ENCODE results near the gene ATP2B2.
A peak's percentile ranks its signal among the peaks of the same experiment; 100 is the strongest.

Gene ATP2B2

DNA sequence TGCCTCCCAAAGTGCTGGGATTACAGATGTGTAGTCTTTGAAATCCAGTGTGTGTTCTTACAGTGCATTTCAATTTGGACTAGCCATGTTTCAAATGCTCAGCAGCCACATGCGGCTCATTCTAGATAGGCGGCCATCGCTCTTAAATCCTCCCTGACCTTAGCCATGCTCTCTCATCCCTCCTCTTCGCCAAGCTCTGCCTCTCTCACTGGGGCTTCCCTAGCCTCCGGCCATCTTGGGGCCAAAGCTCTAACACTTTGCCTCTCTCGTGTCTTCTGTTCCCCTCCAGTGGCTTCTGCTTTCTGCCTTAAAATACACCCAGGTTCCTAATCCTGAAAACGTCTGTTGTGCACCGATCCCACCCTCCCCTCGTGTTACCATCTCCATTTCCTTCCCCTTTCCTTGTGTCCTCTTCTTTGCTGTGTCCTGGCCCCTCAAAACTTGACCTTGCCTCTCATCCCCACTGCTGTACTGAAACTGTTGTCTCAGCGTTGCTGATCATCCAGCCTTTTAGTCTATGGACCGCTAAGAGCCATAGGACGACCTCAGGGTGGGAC, 211.3 kb downstream of the ATP2B2 start:
- no peak for DNase-seq (ENCODE audit: low read depth)

DNA sequence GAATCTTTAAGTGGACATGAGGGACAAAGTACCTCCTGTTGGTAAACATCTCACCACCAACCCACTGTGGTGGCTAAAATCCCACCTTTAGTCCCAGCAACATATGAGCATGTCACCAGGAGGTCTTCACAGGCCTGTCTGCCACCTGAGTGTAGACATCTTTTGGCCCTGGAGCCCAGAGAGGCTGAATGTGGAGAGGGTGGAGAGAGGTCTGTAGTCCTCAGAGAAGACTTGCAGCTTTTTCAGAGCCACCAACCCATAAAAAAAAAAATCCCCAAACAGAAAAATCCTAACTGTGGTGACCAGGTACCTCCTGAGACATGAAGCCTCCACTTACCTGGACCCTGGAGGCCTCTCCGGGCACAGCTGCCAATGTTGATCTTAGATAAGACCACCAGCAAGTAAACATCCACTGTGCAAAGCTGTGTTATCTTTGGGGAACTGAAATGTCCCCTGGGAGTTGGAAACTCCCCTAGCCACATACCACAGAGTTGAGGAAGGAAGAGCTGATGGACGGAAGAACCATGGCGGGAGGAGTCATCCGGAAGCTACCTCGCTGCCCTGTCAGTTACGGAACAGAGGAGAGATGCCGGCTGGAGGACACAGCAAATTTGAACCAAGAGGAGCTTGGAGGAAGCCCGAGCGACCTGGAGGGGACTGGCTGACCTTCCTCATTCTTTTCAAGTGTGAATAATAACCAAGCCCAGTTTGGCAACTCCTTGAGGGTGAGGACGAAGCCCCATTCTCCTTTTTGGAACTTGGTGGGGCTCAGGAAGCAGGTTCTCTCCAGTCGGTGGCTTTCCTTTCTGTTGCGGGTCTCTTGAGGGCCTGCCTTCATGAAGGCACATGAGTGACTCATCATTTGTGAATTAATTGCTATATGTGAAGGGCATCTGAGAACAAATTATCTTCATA, 212.6 kb downstream of the ATP2B2 start, which contains the start of gene GHRL:
GHRL (minus strand) TSS at position 443 of the 915 bp plus-strand sequence. CDS start 2,767 bp downstream, outside the sequence.
- no peak for DNase-seq (ENCODE audit: low read depth)

DNA sequence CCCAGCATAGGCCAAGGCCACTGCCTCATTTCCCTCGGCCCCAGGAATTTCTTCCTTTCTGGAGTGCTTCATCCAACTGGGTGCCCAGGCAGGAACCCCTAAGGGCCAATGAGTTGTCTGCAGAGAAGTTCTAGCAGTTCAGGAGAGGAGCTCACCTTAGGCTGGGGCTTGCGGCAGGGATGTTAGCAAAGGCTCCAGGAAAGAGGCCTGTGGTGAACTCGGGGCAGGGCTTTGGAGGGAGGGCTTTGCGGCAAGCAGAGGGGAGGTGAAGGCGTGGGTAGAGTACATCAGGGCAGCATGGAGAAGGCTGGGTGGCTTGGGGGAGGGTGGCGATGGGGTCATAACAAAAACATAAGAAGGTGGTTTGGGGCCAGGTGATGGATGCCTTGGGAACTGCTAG, 213.7 kb downstream of the ATP2B2 start:
- no peak for DNase-seq (ENCODE audit: low read depth)

DNA sequence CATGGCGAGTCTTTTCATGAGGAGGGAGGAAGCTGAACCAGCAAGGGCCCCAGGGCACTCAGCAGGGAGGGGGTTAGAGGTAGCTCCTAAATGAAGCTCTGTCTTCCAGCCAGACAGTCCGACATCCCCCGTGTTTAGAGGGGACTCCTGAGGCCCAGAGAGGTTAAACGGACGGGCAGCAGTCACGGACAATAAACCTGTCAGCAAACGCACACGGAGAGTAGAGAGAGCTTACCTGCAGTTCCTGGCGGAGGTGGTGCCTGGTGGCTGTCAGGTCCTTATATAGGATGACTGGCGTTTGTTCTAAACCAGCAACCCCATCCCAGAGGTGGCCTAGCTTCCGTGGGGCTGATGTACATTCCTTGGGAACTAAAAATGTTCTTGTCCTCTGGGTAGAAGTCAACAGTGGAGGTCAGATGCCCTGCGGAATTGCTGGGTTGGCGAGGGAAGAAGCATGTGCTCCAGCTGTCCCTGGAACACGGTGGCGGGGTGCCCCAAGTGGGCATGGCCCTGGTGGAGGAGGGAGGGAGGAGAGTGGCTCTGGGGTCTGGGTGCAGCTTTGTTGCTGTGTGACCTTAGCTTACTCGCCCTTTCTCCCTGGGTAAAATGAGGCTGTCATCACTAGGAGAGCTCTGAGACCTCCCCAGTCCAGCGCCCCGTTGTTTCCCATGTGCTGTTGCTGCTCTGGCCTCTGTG, 214.8 kb downstream of the ATP2B2 start:
- DNase-seq (ENCODE audit: low read depth): no peak

DNA sequence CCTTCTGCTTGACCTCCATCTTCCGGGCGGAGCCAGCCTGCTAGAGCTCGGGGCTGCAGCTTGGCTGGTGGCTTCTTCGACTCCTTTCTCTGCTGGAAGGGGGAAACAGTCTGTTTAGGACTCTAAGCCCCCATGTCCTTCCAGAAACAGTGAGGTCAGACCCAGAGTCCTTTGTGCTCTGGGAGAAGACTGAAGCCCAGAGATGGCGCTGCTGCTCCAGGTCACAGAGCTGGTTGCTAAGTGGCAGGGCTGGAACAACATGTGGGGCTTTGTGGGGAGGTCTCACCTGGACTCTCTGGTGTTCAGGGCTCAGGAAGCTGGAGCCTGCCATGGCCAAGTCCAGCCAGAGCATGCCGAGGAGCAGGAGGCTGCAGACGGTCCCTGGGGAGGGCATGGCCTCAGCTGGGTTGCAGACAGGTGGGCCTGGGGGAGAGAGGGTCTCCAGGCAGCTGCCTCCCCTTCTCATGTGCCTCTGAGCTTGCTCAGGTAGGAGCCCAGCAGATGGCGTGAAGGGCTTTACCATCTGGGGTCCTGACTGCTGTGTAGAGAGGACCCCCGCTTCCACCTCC, 215.5 kb downstream of the ATP2B2 start:
- no peak for DNase-seq (ENCODE audit: low read depth)

DNA sequence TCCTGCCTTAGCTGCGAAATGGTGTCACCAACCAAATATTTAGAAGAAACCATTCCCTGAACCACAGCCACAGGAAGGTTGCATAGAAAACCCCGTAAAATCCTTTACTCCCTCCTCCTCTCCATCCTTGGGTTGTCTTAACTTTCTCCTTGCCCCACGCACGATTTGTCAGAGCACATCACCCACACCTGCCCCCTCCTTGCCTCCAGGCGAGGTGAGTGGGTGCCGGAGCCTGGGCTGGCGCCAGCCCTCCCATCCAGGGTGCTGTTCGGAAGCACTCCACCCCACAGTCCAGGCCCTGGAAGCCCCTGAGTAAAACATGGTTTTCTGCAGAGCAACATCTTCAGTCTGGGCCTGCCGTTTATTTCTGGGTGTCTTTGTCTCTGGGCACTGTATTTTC, 216.3 kb downstream of the ATP2B2 start:
- no peak for DNase-seq (ENCODE audit: low read depth)

DNA sequence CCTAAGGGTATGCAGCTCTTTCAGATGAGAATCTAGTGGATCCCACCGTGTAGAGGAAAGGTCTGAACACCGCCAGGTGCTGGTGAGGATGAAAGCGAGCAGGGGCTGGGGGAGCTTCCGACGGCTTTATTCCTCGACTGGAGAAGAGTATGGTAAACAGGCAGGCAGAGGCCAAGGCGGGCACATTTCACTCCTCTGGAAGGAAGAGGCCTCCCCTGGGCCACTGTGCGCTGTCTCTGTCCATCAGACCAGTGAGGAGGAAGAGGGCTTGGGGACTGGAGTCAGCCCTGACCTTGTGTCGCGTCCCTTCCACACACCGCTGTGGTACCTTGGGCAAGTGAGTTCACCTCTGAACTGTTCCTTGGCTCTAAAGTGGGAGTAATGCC, 216.8 kb downstream of the ATP2B2 start:
- DNase-seq (ENCODE audit: low read depth): no peak

DNA sequence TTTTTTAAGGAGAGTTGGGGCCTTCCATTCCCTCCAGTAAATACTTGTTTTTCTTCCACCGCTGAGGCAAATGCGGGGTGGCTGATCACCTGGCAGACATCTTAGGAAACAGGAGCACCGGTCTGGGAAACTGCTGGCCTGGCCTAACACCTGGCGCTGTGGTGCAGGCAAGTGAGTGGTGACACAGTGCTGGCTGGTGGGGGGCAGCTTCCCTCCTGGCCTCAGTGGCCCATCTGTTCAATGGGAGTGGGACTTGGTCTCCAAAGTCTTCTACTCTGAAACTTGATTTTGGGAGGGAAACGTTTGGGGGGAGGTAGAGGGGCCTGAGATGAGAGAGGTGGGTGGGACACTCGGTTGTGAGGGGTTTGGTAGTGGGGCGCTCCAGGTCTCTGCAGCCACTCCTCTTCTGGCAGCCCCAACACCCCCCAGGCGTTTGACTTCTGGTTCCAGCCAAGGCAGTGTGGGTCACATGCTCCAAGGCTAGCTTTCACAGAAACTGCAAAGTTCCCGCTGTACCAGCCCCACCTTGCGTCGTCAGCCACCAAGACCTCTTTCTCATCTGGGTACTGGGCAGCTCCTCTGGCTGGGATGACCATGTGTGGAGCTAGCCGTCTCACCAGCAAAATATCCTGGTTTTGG, 217.3 kb downstream of the ATP2B2 start:
- DNase-seq (ENCODE audit: low read depth): no peak

DNA sequence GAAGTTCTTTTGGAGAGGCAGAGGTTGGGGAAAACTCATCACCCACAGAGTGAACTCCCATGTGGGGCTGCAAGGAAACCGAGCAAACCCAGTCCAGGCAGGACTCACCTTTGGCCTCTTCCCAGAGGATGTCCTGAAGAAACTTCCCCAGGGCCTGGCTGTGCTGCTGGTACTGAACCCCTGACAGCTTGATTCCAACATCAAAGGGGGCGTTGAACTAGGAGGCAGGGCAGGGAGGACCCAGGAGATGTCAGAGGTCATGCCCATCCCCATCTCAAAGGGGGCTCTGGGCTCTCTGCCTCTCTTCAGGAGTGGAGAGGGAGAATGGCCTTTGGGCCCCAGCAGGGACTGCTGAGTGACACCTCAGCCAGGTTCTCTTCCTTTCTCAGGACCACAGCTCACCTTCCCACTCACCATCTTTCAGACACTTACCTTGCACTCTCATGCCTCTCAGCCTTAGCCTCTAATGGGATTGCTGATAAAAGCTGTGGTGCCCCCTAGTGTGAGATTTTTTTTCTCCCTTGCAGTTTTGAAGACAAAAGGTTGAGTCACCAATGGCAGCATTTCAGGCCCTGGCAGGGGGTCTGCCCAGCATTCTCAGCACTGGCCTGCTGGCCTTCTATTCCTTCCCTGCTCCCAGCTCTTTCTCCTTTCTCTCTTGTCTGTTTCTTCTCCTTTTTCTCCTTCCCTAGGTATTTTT, 218.6 kb downstream of the ATP2B2 start:
- peak; percentile 49 for DNase-seq (ENCODE audit: low read depth)

DNA sequence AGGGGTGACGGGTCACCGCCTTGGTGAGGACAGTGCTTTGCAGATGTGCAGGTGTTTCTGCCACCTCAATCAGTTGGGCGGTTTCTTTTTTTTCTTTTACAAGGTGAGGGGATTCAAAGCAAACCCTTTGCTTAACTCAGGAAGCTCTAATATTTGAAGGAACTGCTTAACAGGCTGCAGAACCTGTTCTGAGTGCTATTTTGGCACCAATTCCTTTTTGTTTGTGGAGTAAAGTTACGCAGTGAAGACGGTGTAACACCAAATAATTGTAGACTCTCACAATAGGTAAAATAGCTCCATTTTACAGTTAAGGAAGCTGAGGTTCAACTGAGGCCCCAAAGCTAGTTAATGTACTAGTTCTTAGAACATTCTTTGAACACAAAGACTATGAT, 219.3 kb downstream of the ATP2B2 start:
- no peak for DNase-seq (ENCODE audit: low read depth)

DNA sequence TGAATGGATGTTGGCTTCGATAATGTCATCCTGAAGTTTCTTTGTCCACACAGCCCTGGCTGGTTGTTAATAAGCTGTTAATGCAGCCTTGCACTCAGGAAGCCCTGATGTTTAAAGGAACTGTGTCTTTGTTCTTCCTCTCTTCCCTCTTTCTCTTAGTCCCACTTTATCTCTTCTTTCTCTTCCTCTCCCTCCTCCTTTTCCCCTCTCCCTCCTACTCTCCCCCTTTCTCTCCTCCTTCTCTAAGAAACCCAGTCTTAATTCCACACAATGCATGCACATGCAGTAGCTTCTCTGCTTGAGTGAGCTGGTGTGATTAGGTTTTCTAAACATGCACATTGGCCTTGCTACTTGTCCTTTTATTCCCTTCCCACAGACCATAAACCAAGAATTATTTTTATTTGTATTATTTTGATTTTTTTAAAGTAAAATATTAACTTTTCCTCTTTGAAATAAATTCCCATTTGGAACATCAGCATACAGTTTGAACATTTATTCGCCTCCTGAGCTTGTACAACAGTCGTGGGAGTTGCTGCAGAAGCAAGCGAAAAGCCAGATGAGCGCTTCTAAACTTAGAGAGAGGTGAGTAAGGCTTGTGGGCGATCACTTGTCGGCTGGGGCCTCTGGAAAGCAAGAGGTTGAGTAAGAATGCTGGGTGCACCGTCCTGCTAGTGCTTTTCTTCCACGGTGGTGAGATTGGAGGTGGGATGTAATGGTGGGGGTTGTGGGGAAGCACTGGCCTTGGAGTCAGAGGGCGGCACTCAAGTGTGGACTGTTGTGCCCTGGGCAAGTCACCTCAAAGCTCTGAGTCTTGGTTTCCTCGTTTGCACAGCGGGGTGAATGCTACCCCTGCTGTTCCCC, 219.9 kb downstream of the ATP2B2 start:
- no peak for DNase-seq (ENCODE audit: low read depth)

DNA sequence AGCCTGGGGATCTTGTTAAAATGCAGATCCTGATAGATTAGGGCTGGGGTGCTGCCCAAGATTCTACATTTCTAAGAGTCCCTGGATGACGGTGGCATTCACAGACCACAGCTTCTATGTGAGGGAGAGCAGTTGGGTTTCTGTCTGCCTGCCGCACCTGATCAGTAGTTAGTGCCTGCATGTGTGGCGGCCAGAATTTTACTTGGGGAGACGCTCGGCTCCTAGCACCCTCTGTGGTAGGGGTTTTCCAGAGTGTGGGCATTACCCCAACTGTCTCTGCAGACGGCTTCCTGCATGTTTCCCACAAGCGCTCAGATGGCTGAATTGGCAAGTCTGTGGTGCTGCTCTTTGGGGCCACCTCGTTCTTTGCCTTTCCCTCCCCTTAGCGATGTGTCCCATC, 220.9 kb downstream of the ATP2B2 start:
- DNase-seq (ENCODE audit: low read depth): no peak

DNA sequence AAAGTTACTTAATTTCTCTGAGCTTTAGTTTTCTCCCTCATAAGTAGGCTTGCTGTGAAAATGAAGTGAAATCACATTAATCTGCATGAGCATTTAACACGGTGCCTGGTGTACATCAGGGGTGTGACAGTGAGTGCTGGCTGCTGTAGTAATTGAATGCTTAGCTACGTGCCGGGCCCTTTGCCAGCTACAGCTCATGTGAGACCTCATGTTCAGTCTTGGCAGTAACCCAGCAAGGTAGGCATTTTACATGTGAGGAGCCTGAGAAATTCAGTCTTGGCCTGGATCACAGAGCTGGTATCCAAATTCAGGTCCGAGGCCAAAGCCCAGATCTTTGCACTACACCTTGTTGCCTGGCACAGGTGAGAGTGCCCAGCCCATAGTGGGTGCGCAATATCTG, 221.7 kb downstream of the ATP2B2 start:
- DNase-seq (ENCODE audit: low read depth): no peak

DNA sequence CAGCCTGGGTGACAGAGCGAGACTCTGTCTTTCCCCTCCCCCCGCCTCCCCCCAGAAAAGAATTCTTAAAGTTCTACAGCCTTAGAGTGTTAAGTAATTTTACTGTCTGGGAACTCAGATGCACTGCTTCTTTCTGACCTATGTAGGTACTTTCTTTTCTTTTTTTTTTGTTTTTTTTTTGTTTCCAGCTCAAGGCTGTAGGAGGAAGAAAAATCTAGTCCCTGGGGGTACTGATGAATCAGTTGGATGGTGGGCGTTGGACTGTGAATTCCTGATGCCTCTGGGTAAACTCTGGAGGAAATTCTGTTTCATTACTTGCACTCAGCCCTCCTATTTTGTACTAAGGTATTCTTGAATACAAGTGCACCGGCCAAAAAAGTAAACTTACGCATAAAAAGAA, 223.4 kb downstream of the ATP2B2 start:
- peak; percentile 74 for DNase-seq (ENCODE audit: low read depth)

DNA sequence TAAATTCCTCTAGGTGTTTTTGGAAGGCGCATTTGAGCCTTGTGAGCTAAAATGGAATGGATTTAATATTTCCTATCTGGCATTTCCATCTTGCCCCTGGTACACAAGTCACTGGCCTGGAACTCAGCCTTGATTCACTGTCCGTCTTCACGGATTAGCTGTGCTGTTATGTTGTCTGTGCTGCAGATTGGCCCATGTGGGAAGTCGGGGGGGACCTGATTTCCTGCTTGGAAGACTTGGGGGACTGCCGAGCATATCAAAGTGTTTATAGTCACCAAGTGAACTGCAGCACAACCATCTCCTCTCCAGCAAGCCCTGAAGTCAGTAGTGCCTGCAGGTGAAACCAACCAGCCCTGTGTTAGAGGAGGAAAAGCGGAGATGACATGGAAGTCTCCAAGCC, 224.8 kb downstream of the ATP2B2 start:
- DNase-seq (ENCODE audit: low read depth): no peak

DNA sequence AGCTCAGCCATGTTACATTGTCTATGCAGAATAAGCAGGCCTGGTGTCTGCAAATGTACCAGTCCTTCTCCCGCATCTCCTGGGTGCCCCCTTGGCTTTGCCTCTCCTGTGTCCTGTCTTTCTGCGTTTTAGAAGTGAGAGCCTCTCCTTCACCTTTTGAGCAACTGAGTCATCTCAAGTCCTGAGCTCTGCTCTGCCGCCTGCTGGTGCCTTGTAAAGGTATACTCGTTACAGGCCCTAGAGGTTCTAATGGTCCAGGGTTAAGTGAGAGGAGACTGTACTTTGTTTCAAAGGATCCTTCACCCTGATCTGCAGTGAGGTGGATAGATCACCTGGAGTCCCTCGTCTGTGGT, 225.2 kb downstream of the ATP2B2 start:
- DNase-seq (ENCODE audit: low read depth): no peak

DNA sequence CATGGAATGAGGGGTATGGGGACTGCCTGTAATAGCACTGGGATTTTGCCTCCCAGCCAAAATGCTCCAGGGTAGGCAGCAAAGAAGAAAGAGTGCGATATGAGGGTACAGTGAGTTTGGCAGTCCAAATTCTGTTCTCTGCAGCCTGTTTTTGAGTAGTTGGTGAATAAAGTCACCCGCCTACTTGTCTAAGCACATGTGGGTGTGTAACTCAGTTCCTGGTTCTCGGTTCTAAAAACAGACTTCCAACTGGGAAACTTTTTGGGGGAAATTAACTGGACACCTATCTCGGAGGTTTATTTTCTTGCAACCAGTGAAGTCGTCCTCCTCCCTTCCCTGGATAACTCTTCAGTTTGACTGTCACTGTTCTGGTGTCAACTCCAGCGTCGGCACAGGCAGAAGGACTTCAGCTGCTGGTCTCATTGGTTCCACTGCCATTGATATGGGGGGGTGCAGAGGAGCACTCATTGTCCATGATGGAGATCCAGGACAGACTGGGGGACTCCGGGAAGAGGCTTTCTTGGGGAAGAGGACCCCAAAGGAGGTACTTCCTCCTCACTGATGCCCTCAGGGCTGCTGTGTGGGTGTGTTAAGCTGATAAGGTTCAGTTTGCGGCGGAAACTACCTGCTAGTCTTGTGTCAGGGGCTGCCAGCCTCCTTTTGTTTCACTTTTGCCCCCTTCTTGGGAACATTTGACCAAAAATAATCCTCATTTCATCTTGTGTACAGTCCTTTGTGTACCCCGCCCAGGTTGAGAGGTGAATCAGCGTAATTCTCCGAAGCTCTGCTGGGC, 225.8 kb downstream of the ATP2B2 start:
- no peak for DNase-seq (ENCODE audit: low read depth)

DNA sequence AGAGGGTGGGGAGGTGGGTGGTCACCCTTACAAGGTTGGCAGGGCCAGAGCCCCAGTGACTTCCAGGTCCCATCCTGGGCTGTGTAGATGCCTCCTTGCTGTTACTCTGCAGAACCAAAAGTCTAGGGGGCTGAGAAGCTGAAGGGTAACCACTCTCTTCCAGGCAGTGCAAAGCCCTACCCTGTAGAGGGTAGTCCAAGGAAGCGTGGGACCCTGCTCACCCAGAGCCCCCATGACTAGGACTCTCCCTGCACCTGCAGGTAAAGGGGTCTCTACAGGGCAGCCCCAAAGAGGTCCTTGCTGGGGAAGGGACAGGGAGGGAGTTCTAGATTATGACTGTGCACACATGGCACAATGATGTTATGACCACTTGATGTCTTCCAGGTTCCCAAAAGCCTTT, 226.9 kb downstream of the ATP2B2 start:
- no peak for DNase-seq (ENCODE audit: low read depth)

DNA sequence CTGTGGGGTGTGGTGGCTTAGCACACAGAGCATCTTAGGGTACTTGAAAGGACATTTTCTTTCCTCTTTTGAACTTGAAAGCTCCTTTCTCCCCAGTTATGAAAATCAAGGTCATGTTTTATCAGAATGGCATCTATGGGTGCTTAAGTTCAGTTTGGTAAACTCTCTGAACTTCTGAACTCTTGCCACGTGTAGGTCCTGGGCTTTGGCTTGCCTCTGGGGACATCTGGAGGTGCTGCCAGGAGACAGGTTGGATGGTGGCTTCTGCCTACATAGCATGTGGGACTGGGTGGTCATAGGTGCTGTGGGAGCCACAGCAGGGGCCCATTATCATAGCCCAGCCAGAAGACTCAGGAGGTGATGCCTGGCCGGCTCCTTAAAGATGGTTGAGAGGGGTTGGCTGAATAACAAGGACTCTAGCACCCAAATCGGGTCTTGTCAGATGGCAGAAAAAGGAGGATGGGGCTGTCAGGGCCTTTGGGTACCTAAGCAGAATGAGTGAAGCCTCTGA, 228.2 kb downstream of the ATP2B2 start:
- DNase-seq (ENCODE audit: low read depth): no peak

DNA sequence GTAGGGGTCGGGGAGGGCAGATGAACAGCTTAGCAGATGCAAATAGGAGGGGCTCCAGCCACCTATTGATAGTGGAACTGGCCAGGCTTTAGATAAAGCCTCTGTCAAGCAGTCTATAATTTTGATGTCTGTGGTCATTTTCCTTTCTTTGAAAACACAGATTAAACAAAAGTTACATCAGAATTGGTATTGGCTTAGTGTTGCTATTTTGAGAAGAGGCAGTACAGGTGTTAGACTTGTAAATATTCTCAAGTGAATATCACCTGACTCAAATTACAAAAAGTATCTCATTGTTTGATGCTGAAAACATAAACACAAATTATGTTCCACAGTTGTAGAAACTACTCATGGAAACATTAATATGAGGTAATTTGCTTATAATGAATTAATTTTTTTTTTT, 230.8 kb downstream of the ATP2B2 start:
- DNase-seq (ENCODE audit: low read depth): no peak

Data from stromal cell of bone marrow (primary cell).